ENCODE measurements around the gene ZNF175. TPM values are rescaled to one million over a fixed set of nuclear protein-coding genes. Genes with fewer than 3 reads are reported as not detected.
"Not testable (repeated sequence)": the region's sequence is repeated elsewhere in the genome, so short reads cannot be mapped to it uniquely, and the experiment has no call there.

Gene ZNF175
- total RNA-seq, 2 donors from 2014 or later = 7.7 to 8.0 TPM

GRCh38 chr19:51610576-51610975 lies 39.5 kb downstream of the ZNF175 start:
- DNase-seq (no peak), ATAC-seq (no peak)
- intact Hi-C loops (cut with DNase I, micrococcal nuclease) = no loop called here

GRCh38 chr19:51614789-51615188 lies 43.7 kb downstream of the ZNF175 start:
- DNase-seq (no peak), ATAC-seq (no peak)
- intact Hi-C loops (cut with DNase I, micrococcal nuclease) = no loop called here

- DNase-seq (no peak), ATAC-seq (no peak)
- intact Hi-C loops (cut with DNase I, micrococcal nuclease) = no loop called here
Observed at GRCh38 chr19:51615991-51616390, 44.9 kb downstream of the ZNF175 start.

GRCh38 chr19:51621178-51621577 lies 50.1 kb downstream of the ZNF175 start:
- DNase-seq (no peak), ATAC-seq (no peak)
- intact Hi-C loops (cut with DNase I, micrococcal nuclease) = no loop called here

- ATAC-seq = no peak
- intact Hi-C loops (cut with DNase I, micrococcal nuclease) = no loop called here
Observed at GRCh38 chr19:51626675-51627074, 55.6 kb downstream of the ZNF175 start.

GRCh38 chr19:51627491-51628138 lies 56.5 kb downstream of the ZNF175 start:
- DNase-seq (no peak), ATAC-seq (no peak)
- intact Hi-C loops (cut with DNase I, micrococcal nuclease) = no loop called here

More at GRCh38 chr19:51626675-51627074, 55.6 kb downstream of the ZNF175 start:
- DNase-seq = no peak

- ATAC-seq (no peak), DNase-seq (no peak)
- intact Hi-C loops (cut with DNase I, micrococcal nuclease) = no loop called here
Observed at GRCh38 chr19:51628153-51628939, 57.3 kb downstream of the ZNF175 start.

GRCh38 chr19:51630315-51630714 lies 59.2 kb downstream of the ZNF175 start, which contains the start of gene SIGLEC5:
TSS of gene SIGLEC5 (minus strand) at chr19:51630401. CDS start at chr19:51630335, 66 bp downstream.
- peak in 1 of 2 donors; percentile 30 for DNase-seq
- intact Hi-C loops (cut with DNase I, micrococcal nuclease) = not testable (repeated sequence)

GRCh38 chr19:51632126-51632525 lies 61.0 kb downstream of the ZNF175 start:
- no peak for DNase-seq
- ATAC-seq = no peak
- intact Hi-C loops (cut with DNase I, micrococcal nuclease) = no loop called here

More at GRCh38 chr19:51630315-51630714, 59.2 kb downstream of the ZNF175 start, which contains the start of gene SIGLEC5:
- ATAC-seq = not testable (repeated sequence)

- DNase-seq = no peak
- intact Hi-C loops (cut with DNase I, micrococcal nuclease) = no loop called here
- ATAC-seq = no peak
Observed at GRCh38 chr19:51637362-51637978, 66.4 kb downstream of the ZNF175 start.

- intact Hi-C loops (cut with DNase I, micrococcal nuclease) = no loop called here
- DNase-seq (no peak), ATAC-seq (no peak)
Observed at GRCh38 chr19:51639916-51640315, 68.8 kb downstream of the ZNF175 start.

GRCh38 chr19:51640386-51640785 lies 69.3 kb downstream of the ZNF175 start:
- intact Hi-C loops (cut with DNase I, micrococcal nuclease) = no loop called here

GRCh38 chr19:51641648-51642047 lies 70.6 kb downstream of the ZNF175 start:
- DNase-seq (no peak), ATAC-seq (no peak)
- intact Hi-C loops (cut with DNase I, micrococcal nuclease) = no loop called here

More at GRCh38 chr19:51640386-51640785, 69.3 kb downstream of the ZNF175 start:
- no peak for DNase-seq
- no peak for ATAC-seq

Other genes starting within 250 kb of the ZNF175 start
- gene VSIG10L, start 229.1 kb upstream of the ZNF175 start, total RNA-seq = 1 to 10 TPM; 1.7 to 2.1 TPM
- 100 to 1,000 TPM; 147 to 198 TPM for gene ETFB, start 204.9 kb upstream of the ZNF175 start, total RNA-seq
- 1 to 10 TPM; 1.7 to 1.8 TPM for gene CLDND2, start 202.3 kb upstream of the ZNF175 start, total RNA-seq
- gene NKG7, start 198.6 kb upstream of the ZNF175 start, total RNA-seq = 1 to 10 TPM; 1.5 to 5.0 TPM
- not detected for gene LIM2, start 183.3 kb upstream of the ZNF175 start, total RNA-seq
- gene C19orf84, start 180.7 kb upstream of the ZNF175 start, total RNA-seq = not detected
- 1 to 10 TPM; 1.3 to 4.5 TPM for gene SIGLEC10, start 153.6 kb upstream of the ZNF175 start, total RNA-seq
- gene SIGLEC8, start 112.8 kb upstream of the ZNF175 start, total RNA-seq = 1 to 10 TPM in 1 of 2 donors, under 1 TPM in 1; 0.49 to 1.9 TPM
- not detected for gene CEACAM18, start 92.7 kb upstream of the ZNF175 start, total RNA-seq
- gene SIGLEC12, start 69.5 kb upstream of the ZNF175 start, total RNA-seq = under 1 TPM; 0.28 to 0.46 TPM
- gene SIGLEC6, start 39.6 kb upstream of the ZNF175 start, total RNA-seq = 1 to 10 TPM in 1 of 2 donors, under 1 TPM in 1; 0.85 to 2.7 TPM
- gene SIGLEC5, start 59.1 kb downstream of the ZNF175 start, total RNA-seq = not detected
- gene SIGLEC14, start 75.5 kb downstream of the ZNF175 start, total RNA-seq = 1 to 10 TPM in 1 of 2 donors, under 1 TPM in 1; 0.55 to 2.3 TPM
- gene SPACA6, start 122.0 kb downstream of the ZNF175 start, total RNA-seq = 1 to 10 TPM; 4.1 to 5.2 TPM
- gene HAS1, start 152.7 kb downstream of the ZNF175 start, total RNA-seq = under 1 TPM; 0.21 to 0.28 TPM
- 1 to 10 TPM in 1 of 2 donors, under 1 TPM in 1; 0.67 to 1.3 TPM for gene FPR1, start 180.6 kb downstream of the ZNF175 start, total RNA-seq
- gene FPR2, start 189.9 kb downstream of the ZNF175 start, total RNA-seq = under 1 TPM in 1 of 2 donors, not detected in 1; 0.21 TPM
- gene FPR3, start 223.9 kb downstream of the ZNF175 start, total RNA-seq = 1 to 10 TPM; 2.0 to 7.5 TPM

All from left colon (tissue), 2 donors.